A673 (cell line): Measurements from ENCODE around the gene SORD.
"Not testable (repeated sequence)": the region's sequence is repeated elsewhere in the genome, so short reads cannot be mapped to it uniquely, and the experiment has no call there.

Experiments
- CTCF ChIP-seq: fragments of 300-800, 200-600 bp; sonication (generic); conservative IDR thresholded peaks from 2 replicates; pipeline ENCODE4 v1.5.1; 2017; ENCODE audit warnings: low read depth, mild to moderate bottlenecking, antibody characterized with exemption, low read length, moderate library complexity, mixed read lengths
- EZH2 ChIP-seq: fragments of 200-600 bp; sonication (generic); IDR thresholded peaks from 2 replicates; pipeline ENCODE4 v1.6.1; 2017; ENCODE audit warnings: borderline replicate concordance, low read depth, mild to moderate bottlenecking, mixed read lengths, antibody characterized with exemption, low read length; ENCODE audit not compliant: poor library complexity, severe bottlenecking

- TF ChIP-seq CTCF, EZH2: not testable (repeated sequence)
Measured at GRCh38 chr15:45073602-45074001, 50.6 kb downstream of the SORD start.
